Endothelial cell of hepatic sinusoid (primary cell): Measurements from ENCODE around the gene PLEKHG3.

Experiments
- in situ Hi-C: cut with HindIII; loops from 2 replicates; pipeline ENCODE4 v1.10.0; 2017; ENCODE audit warnings: low sequenced_read_pairs

Gene PLEKHG3

DNA sequence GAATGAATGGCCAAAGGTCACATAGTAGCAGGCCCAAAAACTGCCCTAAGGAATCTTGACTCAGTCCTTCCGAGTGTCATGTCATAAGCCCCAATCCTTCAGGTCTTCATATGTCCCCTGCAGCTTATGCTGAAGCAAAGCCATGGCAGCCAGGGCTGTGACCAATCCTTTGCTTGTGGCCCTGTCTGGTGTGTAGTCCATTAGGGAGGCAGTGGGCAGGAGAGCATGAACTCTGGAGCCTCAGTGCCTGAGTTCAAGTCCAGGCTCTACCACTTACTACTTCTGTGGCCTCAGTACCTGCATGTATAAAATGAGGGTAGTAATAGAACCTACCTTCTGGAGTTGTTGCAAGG, 20.3 kb downstream of the PLEKHG3 start:
- in situ Hi-C loops: no loop called here

DNA sequence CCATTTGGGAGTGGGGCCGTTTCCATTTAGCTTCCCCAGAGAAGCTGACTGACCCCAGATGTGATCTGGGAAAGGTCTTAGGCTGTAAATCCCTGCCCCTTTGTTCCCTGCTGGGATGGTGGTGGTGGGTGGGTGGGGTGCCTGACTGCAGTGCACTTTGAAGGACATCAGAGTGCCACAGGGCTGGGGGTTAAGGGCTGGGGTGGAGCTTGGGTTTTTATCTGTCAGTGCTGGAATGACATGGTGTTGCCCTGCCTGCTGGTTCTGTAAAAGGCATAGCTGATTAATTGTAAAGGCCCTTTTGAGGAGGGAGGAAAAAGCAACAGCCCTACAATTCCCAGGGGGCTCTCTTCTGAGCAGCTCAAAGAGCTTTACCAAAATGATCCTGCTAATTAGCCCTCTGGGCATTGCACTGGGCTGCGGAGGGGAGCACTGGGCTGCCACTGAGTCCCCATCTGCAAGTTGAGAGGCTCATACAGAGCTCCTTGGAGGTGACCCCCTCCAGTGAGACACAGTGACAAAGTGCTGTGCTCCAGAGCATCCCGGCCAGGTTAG, 21.1 kb downstream of the PLEKHG3 start:
- in situ Hi-C loops: no loop called here

DNA sequence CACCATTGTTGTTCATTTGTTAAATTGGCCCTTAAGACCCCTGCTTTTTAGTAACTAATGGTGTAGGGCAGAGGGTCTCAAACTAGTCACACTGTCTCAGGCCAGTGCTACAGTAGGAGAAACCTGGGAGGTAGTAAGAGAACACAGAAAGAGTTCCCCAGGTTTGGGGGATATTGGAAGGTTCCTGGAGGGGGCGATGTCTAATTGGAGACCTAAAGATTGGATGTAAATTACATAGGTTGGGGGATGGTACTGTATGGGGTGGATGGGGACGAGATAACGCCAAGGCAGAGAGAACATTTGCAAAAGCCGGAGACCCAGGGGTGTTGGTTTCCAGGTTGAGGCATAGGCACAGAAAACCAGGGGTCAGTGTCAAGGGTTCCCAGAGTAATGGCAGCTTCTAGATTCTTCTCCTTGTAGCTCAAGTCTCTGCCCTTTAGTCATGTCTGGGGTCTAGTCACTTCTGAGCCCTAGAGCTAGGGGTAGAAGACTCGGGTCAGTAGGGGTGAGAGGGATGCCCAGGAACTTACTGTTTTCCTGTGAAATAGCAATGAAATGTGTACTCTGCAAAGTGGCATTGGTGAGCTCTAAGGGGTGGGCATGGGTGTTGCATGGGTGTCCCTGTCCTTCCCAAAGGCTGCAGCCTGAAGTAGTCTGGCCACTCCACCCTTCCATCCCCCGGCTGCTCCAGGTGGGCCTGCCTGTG, 21.8 kb downstream of the PLEKHG3 start:
- in situ Hi-C loops: no loop called here

DNA sequence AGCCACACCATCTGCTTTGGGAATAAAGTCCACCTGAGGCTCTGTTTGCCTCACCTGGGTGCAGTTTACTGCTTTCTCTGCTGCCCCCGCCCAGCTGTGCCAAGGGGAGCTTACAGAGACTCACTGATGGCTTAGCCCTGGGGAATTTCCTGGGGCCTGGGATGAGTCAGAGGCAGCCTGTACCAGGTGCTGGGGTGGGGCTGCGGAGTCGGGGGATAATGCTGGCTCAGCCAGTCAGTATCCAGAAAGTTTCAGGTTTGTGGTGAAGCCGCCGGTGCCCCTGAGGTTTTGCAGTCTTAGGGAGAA, 22.3 kb downstream of the PLEKHG3 start:
- in situ Hi-C loops: no loop called here

DNA sequence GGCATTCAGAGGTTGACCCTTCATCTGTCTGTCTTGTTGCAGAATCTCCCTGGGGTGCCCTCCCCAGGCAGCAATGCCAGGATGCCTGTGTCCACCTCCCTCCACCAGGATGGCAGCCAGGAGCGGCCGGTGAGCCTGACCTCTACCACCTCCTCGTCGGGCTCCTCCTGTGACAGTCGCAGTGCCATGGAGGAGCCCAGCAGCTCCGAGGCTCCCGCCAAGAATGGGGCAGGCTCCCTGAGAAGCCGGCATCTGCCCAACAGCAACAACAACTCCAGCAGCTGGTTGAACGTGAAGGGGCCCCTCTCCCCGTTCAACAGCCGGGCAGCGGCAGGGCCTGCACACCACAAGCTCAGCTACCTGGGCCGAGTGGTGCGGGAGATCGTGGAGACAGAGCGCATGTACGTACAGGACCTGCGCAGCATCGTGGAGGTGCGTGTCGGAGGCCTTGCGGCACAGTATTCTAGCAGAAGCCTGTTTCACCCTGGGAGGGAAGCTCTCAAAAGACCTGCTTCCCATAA, 23.4 kb downstream of the PLEKHG3 start:
- in situ Hi-C loops: no loop called here

DNA sequence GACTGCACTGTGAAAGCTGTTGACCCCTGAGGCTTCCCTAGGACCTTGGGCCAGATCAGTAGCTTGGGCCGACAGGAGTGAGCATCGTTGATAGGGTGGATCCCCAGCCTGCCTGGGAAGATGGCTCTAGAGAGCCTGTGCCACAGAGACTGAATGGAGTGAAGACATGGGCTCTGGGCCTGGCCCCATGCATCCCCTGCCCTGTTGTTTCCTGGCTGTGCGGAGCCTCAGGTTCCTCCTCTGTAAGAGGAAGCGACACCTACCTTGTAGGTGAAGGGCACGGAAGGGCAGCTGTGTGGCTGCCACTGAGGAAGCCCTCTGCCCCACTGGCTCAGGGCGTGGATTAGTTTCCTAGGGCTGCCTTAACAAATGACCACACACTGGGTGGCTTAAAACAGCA, 23.9 kb downstream of the PLEKHG3 start:
- in situ Hi-C loops: no loop called here

DNA sequence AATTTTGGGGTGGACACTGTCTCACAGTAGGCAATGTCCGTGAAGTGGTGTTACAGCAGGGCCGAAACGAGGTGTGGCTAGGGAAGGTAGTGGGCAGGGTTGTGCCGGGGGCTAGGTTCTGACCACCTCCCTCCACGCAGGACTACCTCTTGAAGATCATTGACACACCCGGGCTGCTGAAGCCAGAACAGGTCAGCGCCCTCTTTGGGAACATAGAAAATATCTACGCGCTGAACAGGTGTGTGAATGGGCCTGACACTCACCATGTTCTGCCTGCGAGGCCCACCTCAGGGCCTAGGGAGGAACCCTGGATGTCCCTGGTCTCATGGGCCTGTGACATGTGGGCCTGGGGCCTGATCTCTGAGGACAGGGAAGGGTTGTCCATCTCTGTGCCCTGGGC, 24.6 kb downstream of the PLEKHG3 start:
- in situ Hi-C loops: no loop called here

DNA sequence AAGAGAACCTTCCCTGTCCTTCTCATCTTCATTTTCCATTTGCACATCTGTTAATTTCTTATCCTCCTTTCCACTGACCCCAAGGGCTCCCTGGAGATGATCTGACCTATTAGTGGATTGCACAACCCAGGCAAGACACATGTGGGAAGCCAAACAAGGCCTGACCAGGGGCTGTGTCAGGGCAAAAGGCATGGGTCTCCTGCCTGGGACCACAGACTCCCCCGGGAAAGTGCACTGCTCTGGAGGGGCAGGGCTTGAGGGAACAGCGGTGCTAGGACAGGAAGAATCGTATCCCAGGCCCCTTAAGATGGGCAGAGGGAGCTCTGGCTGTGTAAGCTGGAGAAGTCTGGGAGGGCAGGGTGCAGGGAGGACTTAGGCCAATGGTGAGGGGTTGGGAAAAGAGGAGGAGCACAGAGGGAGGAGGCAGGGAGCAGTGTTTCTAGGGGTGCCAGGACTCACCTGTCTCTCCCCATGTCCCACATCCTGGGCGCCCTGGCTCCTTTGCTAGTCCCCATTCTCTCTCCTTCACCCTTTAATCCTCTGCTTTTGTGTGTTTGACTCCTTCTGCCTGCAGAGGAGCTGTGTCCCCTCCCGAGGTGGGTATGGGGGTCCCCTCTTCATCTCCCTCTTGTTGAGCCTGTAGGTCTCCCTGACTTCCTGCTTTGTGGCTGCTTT, 25.3 kb downstream of the PLEKHG3 start:
- in situ Hi-C loops: no loop called here

DNA sequence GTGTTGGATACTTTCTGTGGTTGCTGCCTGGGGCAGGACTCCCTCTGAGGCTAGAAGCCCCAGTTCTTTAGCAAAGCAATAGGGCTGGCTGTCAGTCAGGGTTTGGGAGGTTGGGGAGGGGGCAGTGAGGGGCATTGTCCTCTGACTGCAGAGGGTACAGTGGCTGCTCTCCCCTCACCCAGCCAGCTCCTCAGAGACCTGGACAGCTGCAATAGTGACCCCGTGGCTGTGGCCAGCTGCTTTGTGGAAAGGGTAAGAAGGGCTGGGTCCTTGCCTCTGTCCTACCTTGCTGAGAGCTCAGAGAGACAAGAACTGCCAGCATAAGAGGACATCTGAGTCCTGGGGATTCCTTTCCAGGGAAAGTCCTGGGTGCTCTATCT, 25.8 kb downstream of the PLEKHG3 start:
- in situ Hi-C loops: no loop called here

DNA sequence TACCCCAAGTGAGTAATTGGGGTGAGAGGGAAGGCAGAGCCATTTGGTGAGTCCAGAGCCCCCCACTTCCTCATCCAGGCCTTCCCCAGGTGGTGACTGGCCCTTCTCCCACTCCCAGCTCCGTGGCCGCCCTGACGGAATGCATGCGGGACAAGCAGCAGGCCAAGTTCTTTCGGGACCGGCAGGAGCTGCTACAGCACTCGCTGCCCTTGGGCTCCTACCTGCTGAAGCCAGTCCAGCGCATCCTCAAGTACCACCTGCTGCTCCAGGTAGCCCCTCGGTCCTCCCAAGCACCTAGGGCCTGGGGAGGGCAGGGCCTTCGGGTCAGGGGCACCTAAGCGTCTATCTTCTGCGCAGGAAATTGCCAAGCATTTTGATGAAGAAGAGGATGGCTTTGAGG, 26.5 kb downstream of the PLEKHG3 start:
- in situ Hi-C loops: no loop called here

DNA sequence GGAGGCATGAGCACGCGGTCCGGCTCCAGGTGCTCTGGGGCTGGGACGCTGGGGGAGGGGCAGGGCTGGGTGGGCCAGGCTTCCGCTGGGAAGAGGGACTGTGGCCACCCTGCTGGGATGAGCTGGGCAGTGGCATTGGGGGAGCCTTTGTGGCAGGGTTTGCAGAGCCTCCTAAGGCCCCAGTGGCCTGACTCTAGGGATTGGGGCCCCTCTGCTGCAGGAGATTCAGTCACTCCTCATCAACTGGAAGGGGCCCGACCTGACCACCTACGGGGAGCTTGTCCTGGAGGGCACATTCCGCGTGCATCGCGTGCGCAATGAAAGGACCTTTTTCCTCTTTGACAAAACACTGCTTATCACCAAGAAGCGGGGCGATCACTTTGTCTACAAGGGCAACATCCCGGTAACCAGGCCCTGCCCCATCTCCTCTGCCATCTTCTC, 26.9 kb downstream of the PLEKHG3 start:
- in situ Hi-C loops: no loop called here

DNA sequence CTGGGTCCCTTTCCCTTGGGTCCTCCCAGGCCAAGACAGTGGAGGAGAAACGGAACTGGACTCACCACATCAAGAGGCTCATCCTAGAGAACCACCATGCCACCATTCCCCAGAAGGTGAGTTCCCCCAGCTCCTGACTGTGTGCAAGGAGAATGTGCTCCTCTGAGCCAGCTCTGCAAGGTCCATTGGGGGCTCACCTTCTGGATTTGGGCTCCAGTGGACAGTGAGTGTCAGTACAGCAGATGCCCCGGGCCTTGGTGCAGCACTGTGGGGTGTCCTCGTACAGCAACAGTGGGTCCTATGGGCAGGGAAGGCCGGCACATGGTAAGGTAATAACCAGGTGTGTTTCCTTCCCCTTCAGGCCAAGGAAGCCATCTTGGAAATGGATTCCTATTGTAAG, 27.8 kb downstream of the PLEKHG3 start:
- in situ Hi-C loops: no loop called here

DNA sequence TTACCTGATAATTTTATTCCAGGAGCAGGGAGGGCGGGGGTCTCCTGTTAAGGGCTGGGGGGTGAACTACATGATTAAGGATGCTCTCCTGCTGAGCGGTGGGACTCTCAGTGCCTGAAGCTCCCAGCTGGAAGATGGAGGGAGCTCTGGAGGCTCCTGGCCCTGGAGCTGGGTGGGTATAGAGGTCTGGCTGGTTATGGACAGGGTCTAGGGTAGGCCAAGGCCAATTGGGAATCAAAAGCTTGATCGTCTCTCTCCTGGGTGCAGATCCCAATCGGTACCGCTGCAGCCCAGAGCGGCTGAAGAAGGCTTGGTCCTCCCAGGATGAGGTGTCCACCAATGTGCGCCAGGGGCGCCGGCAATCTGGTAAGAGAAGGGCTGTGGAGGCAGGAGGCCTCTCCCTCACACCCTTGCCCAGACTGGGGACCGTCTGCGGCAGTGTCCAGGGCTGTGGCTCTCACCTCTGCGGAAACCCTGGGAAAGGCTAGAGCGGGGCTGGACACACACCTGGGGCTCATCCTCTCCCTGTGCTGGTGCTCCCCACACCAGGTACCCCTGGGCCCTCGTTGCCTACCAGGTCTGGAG, 28.4 kb downstream of the PLEKHG3 start:
- in situ Hi-C loops: no loop called here

DNA sequence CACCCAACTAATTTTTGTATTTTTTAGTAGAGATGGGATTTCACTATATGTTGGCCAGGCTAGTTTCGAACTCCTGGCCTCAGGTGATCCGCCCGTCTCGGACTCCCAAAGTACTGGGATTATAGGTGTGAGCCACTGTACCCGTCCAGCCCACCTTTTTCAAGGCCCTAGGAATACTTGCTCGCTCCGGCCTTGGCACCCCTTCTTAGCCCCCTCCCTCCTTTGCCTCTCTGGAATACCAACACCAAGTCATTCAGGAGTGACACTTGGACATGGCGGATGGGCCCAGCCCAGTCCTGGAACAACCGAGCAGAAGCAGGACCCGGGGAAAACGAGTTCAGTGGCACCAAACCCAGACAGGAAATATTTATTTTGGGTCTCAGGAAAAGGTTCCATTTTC, 29.1 kb downstream of the PLEKHG3 start:
- in situ Hi-C loops: no loop called here

DNA sequence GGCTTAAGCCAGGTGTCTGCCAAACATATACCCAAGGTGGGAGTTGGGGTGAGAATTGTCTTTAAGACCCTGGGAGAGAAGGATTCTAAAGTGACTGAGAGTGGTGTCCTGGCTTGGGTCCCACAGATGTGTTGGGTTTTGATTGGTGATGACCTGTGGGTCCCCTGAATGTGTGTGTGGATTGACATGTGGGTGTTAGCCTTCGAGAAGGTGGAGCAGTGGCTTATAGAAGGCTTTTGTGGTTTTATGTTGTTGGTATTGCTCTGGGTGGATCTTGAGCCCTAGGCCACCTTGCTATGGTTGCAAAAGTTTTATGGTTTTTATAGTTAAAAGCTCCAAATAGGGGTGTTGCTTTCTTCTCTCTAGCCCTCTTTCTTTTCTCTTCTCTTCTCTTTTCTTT, 29.7 kb downstream of the PLEKHG3 start:
- in situ Hi-C loops: no loop called here

DNA sequence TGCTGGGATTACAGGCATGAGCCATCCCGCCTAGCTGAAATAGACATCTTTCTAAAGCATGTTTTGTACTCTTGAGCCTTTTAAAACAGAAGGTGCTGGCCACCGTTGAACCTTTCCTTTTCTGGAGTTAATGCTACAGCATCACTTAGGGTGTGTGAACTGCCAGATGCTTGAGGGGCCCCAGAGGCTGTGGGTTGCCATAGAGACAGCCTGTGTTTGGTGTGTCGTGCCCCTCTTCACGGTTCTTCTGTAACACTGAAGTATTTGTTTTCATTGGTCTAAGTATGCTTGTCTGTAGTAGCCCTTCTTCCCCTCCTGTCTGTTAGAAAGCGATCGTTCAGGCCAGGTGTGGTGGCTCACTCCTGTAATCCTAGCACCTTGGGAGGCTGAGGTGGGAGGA, 30.8 kb downstream of the PLEKHG3 start:
- in situ Hi-C loops: no loop called here

DNA sequence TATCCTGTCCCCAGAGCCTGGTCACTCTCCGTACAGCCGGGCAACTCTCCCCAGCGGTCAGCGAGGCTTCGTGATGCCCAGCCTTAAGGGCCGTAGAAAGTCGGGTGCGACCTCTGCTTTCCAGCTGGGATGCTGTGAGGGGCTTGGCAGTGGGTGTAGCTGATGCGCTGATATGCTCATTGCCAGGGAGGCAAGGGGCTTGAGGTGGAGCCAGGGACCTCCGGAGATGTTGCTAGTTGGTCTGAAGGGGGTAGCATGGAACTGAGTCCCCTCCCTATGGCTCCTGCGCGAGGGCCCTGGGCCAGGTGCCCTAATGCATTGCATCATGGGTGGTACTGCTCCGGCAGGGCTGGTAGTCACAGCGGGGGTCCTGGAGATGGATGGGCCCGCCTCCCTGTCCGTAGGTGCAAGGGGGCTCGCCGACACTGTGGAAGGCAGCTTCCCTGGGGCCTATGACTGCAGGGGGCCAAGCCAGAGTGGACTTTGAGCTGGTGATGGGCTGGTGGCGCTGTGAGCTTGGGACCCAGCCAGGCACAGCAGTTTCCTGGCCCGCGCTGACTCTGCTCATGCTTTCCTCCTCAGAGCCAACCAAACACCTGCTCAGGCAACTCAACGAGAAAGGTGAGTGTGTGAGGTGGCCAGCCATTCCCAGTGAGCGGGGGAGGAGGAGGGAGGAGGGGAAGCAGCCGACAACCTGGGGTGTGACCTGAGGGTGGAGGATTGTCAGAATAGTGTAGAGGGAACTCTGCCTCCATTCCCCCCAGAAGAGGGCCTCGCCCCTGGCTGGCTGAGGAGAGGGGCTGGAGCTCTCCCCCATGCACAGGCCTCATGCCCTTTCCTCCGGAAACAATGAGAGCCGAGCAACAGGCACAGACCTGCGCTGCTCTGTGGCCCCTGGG, 32.3 kb downstream of the PLEKHG3 start:
- in situ Hi-C loops: no loop called here

DNA sequence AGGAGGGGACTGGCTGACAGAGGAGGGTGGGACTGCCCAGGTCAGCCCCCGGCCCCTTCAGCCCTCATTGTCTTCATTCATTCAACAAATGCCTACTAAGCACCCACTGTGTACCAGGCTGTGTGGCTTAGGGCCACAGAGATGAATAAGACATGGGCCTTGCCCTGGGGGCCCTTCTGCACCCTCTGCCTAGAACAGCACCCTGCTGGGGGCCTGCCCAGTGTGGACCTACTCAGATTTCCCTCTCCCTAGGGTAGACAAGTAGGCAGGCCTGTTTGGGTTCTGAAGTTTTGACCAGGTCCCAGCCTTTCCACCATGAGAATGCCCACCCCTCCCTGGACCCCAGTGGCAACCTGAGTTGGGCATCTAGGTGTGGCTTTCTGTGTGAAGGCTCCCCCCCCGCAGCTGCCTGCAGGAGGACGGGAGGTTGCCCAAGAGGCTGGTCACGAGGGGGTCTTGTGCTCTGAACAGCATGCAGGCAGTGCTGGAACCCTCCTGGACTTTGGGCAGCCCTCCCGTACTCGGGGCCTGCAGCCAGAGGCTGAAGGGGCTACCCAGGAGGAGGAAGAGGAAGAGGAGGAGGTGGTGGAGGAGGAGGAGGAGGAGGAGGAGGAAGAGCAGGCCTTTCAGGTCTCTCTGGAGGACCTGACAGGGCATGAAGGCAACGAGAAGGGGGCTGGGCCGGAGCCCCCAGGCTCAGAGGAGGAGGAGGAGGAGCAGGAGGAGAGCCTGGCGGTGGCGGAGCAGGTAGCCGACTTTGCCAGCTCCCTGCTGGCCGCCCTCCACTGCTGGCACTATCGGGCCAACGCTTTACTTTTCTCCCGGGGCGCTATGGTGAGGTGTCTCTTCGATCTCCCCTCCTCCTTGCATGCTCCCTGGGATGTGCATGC, 33.4 kb downstream of the PLEKHG3 start:
- in situ Hi-C loops: no loop called here

DNA sequence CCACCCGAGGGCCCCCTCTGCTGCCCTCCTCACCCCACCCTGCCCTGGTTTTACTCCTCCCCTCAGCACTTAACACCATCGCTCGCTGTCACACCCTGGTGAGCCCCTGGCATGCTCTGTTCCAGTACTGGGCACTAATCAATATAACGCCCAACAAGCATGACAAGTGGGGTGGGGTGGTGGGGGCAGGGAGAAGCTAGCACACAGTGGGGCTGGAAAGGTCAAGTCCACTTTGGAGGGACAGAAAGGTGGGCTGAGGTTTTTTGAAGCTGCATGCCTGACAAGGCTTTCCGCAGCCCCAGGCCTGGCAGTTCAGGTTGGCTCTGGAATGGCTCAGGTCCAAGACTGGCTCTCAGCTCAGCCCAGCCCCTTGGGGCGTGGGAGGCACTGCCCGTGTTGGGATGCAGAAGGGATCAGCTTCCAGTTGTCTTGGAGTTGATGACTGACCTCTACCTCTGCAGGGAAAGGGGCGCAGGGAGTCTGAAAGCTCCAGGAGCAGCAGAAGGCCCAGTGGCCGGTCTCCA, 34.1 kb downstream of the PLEKHG3 start:
- in situ Hi-C loops: no loop called here

DNA sequence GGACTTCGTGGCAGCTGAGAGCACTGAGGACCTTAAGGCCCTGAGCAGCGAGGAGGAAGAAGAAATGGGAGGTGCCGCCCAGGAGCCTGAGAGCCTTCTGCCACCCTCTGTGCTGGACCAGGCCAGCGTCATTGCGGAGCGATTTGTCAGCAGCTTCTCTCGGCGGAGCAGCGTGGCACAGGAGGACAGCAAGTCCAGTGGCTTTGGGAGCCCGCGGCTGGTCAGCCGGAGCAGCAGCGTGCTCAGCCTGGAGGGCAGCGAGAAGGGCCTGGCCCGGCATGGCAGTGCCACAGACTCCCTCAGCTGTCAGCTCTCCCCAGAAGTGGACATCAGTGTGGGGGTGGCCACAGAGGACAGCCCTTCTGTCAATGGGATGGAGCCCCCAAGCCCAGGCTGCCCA, 37.0 kb downstream of the PLEKHG3 start:
- in situ Hi-C loops: no loop called here
